HepG2 (cell line): Measurements from ENCODE around the gene SCN7A.
A peak's percentile ranks its signal among the peaks of the same experiment; 100 is the strongest.

Experiments used
- CTCF ChIP-seq: sonication (generic); formaldehyde crosslinking; IDR thresholded peaks from 2 replicates; pipeline ENCODE4 v1.5.0; 2020; ENCODE audit warnings: mild to moderate bottlenecking, missing genetic modification reagents, moderate library complexity
- FOXM1 ChIP-seq: sonication (generic); formaldehyde crosslinking; IDR thresholded peaks from 2 replicates; pipeline ENCODE4 v1.5.0; 2020; ENCODE audit warnings: missing genetic modification reagents
- MAX ChIP-seq: IDR thresholded peaks from 2 replicates; pipeline ENCODE4 v1.6.1; 2012; ENCODE audit warnings: inconsistent platforms
- RFX5 ChIP-seq: IDR thresholded peaks from 2 replicates; pipeline ENCODE4 v1.6.1; 2011; ENCODE audit warnings: low read depth, low read length, improper control_type of control experiment
- TEAD2 ChIP-seq: sonication (generic); formaldehyde crosslinking; IDR thresholded peaks from 2 replicates; pipeline ENCODE4 v1.9.0; 2021; ENCODE audit warnings: missing genetic modification reagents

- TF ChIP-seq TEAD2 (CRISPR knock-in tag) (no peak), RFX5 (0 out of 2 replicates have a peak, but pooled peaks have one; percentile 16), MAX (peak; percentile 86), CTCF (CRISPR knock-in tag) (peak; percentile 52), FOXM1 (CRISPR knock-in tag) (no peak)
These were observed 118.1 kb downstream of the SCN7A start, which contains the start of gene SCN9A for GRCh38 chr2:166375736-166376487.
